ENCODE results near the gene ITSN1. TPM values are rescaled to one million over a fixed set of nuclear protein-coding genes. Genes with fewer than 3 reads are reported as not detected.

The ITSN1 gene
- total RNA-seq, 4 donors from 2014 or later: 14.5 to 33.1 (median 26.9) TPM

DNA sequence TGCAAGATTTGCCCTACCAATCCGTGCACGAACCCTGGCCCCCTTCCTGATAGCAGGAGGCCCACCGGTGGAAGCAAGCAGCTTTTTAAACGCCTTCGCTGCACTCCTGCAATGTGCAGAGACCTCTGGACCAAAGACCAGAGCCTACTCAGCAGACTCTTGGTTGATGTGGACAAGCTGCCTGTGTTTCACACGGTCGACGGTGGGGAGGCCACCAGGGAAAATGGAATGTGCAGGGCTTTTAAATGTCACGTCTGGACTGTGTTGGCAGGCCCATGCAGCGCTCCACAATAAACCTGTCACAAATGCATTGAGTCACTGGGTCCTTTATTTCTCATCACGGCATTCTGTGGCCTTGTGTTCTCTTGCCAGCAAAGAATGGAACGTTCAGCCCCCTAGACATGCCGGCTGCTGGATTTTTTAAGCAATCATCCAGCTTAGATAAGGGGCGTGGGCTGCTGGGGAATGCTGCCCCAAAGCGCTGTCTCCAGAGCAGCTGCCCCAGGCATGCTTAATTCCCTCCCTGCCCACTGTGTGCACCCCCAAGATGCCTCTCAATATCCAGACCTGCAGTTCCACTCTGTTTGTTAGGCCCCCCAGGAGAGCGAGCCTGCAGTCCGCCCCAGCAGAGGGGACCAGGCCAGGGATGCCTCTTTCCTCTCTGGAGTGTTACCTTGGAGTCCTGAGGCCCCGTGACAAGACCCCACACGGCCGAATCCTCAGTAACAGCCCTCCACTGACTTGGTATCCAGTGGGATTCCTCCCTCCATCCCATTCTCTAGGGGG lies 202.0 kb downstream of the ITSN1 start:
- Histone ChIP-seq H3K4me1 (peaks cover 7 to 11% of the 10 kb centered on the region in 2 donors), H3K27ac (no peak overlapping the region), H3K4me3 (no peak overlapping the region), H3K27me3 (no peaks in the 10 kb centered on the region), H3K9me3 (no peaks in the 10 kb centered on the region), H3K36me3 (no peaks in the 10 kb centered on the region)
- ATAC-seq (no peak), DNase-seq (no peak)
- intact Hi-C loops (cut with DNase I; ENCODE audit: low total_unique reads) (no loop called here), in situ Hi-C loops (cut with MboI; ENCODE audit: low sequenced_read_pairs in 4 of 4) (no loop called here)
- no peak for TF ChIP-seq POLR2A (IDR thresholded peaks at IDR 0.05)
- TF ChIP-seq, protein P1, sequence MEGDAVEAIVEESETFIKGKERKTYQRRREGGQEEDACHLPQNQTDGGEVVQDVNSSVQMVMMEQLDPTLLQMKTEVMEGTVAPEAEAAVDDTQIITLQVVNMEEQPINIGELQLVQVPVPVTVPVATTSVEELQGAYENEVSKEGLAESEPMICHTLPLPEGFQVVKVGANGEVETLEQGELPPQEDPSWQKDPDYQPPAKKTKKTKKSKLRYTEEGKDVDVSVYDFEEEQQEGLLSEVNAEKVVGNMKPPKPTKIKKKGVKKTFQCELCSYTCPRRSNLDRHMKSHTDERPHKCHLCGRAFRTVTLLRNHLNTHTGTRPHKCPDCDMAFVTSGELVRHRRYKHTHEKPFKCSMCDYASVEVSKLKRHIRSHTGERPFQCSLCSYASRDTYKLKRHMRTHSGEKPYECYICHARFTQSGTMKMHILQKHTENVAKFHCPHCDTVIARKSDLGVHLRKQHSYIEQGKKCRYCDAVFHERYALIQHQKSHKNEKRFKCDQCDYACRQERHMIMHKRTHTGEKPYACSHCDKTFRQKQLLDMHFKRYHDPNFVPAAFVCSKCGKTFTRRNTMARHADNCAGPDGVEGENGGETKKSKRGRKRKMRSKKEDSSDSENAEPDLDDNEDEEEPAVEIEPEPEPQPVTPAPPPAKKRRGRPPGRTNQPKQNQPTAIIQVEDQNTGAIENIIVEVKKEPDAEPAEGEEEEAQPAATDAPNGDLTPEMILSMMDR (IDR thresholded peaks at IDR 0.05 in 4 of 5, conservative IDR thresholded peaks at IDR 0.05 in 1 of 5): no peak

DNA sequence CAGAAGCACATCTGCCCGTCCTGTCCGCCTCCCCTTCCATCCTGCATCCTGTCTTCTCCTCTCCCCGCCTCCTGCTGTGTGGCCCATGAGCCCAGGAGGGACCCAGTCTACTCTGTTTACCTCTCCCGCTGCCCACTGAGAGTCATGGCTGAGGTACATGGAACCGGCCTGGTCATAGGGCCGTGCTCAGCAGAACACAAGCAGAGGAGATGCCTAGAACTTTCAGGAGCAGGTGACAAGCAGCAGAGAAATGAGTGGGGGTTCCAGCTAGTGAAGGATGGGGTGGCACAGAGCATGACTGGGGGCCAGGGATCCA lies 202.5 kb downstream of the ITSN1 start:
- H3K27ac ChIP-seq: no peak overlapping the region

DNA sequence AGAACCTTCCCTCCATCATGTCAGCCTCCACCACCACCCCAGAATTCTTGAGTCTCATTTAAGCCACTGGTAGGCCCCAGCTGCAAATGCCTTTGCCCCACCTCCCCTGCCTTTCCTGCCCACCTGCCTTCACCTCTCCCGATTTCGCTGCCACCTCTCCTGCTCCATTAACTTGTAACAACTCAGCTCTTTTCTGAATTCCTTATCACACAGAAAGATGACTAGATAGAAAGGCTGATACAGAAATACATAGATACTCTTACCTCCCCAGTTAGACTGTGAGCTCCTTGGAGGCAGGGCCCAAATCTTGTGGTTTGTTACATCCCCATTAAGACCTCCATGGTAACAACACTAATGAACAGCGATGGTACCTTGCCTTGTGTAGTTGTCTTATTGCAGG lies 203.8 kb downstream of the ITSN1 start:
- in situ Hi-C loops (cut with MboI; ENCODE audit: low sequenced_read_pairs in 4 of 4) (no loop called here), intact Hi-C loops (cut with DNase I; ENCODE audit: low total_unique reads) (no loop called here)
- H3K9me3 ChIP-seq: no peaks in the 10 kb centered on the region
- ATAC-seq (no peak), DNase-seq (no peak)
- no peak overlapping the region for H3K27ac ChIP-seq
- TF ChIP-seq, protein P1 (IDR thresholded peaks at IDR 0.05 in 4 of 5, conservative IDR thresholded peaks at IDR 0.05 in 1 of 5): no peak
- H3K27me3 ChIP-seq: no peaks in the 10 kb centered on the region
- peaks cover 7 to 11% of the 10 kb centered on the region in 2 donors for H3K4me1 ChIP-seq
- H3K36me3 ChIP-seq: no peaks in the 10 kb centered on the region
- H3K4me3 ChIP-seq: no peak overlapping the region

More for the DNA sequence above, 202.5 kb downstream of the ITSN1 start:
- no peak for ATAC-seq
- Histone ChIP-seq H3K36me3 (no peaks in the 10 kb centered on the region), H3K27me3 (no peaks in the 10 kb centered on the region), H3K4me1 (peaks cover 7 to 11% of the 10 kb centered on the region in 2 donors), H3K4me3 (no peak overlapping the region), H3K9me3 (no peaks in the 10 kb centered on the region)
- in situ Hi-C loops (cut with MboI; ENCODE audit: low sequenced_read_pairs in 4 of 4) (no loop called here), intact Hi-C loops (cut with DNase I; ENCODE audit: low total_unique reads) (no loop called here)
- TF ChIP-seq, protein P1 (IDR thresholded peaks at IDR 0.05 in 4 of 5, conservative IDR thresholded peaks at IDR 0.05 in 1 of 5): no peak
- TF ChIP-seq POLR2A (IDR thresholded peaks at IDR 0.05): no peak
- no peak for DNase-seq

GRCh38 chr21:33847588-33848248 lies 205.4 kb downstream of the ITSN1 start:
- no peak for DNase-seq
- intact Hi-C loops (cut with DNase I; ENCODE audit: low total_unique reads): no loop called here
- Histone ChIP-seq H3K27ac (no peak overlapping the region), H3K4me3 (no peak overlapping the region), H3K4me1 (peaks cover 6 to 11% of the 10 kb centered on the region in 2 donors), H3K27me3 (no peaks in the 10 kb centered on the region), H3K36me3 (no peaks in the 10 kb centered on the region), H3K9me3 (no peaks in the 10 kb centered on the region)
- no peak for ATAC-seq
- TF ChIP-seq POLR2A (IDR thresholded peaks at IDR 0.05): no peak
- TF ChIP-seq, protein P1 (IDR thresholded peaks at IDR 0.05 in 4 of 5, conservative IDR thresholded peaks at IDR 0.05 in 1 of 5): no peak
- in situ Hi-C loops (cut with MboI; ENCODE audit: low sequenced_read_pairs in 4 of 4): no loop called here

Measured in gastrocnemius medialis (tissue), 4 donors.